ENCODE results near the gene PCIF1. TPM values are rescaled to one million over a fixed set of nuclear protein-coding genes. Genes with fewer than 3 reads are reported as not detected.

The PCIF1 gene
- total and polyA plus RNA-seq, 7 donors = 24.7 to 46.7 (median 29.7) TPM

- Histone ChIP-seq H3K9me3 (no peaks in the 10 kb centered on the region), H3K4me1 (peaks cover 12% of the 10 kb centered on the region), H3K27ac (peak within 1 kb of the TSS; percentile 65), H3K4me3 (peak within 1 kb of the TSS; percentile 65), H3K36me3 (ENCODE audit: insufficient read depth in 1 of 2, low read depth in 1 of 2) (no peaks in the 10 kb centered on the region), H3K27me3 (ENCODE audit: insufficient read depth in 3 of 3, low read length in 2 of 3) (peaks cover 0 to 17% (median 4%) of the 10 kb centered on the region in 3 donors)
- DNase-seq (peak; percentile 75 to 82), ATAC-seq (peak; percentile 34 to 55 (median 37))
- 1% methylated on average over 47 to 58 of the region's 58 CpGs for WGBS, 3 donors
- no peak for TF ChIP-seq CTCF (IDR thresholded peaks at IDR 0.05)
- intact Hi-C loops (cut with DNase I) = no loop called here
These were observed 22.8 kb upstream of the PCIF1 start, which contains the start of gene PLTP for GRCh38 chr20:45911486-45912343. Gene PLTP (minus strand): TSS chr20:45912155. CDS start chr20:45911452, 703 bp downstream.

GRCh38 chr20:45912344-45912682 is 22.2 kb upstream of the PCIF1 start:
- intact Hi-C loops (cut with DNase I) = no loop called here
- no peaks in the 10 kb centered on the region for H3K36me3 ChIP-seq (ENCODE audit: insufficient read depth in 1 of 2, low read depth in 1 of 2)
- peaks cover 0 to 17% (median 4%) of the 10 kb centered on the region in 3 donors for H3K27me3 ChIP-seq (ENCODE audit: insufficient read depth in 3 of 3, low read length in 2 of 3)
- no peak for TF ChIP-seq CTCF (IDR thresholded peaks at IDR 0.05)
- no peaks in the 10 kb centered on the region for H3K9me3 ChIP-seq
- H3K4me1 ChIP-seq = peaks cover 12% of the 10 kb centered on the region
- no peak for DNase-seq
- 20 to 22% (median 21%) methylated on average over 4 of the region's 4 CpGs for WGBS, 3 donors
- H3K27ac ChIP-seq = peak overlapping the region; percentile 65
- peak overlapping the region; percentile 65 for H3K4me3 ChIP-seq
- no peak for ATAC-seq

GRCh38 chr20:45913116-45913515 is 21.4 kb upstream of the PCIF1 start:
- Histone ChIP-seq H3K4me3 (no peak overlapping the region), H3K27ac (no peak overlapping the region), H3K36me3 (ENCODE audit: insufficient read depth in 1 of 2, low read depth in 1 of 2) (no peaks in the 10 kb centered on the region), H3K27me3 (ENCODE audit: insufficient read depth in 3 of 3, low read length in 2 of 3) (peaks cover 0 to 17% (median 4%) of the 10 kb centered on the region in 3 donors), H3K4me1 (peaks cover 12% of the 10 kb centered on the region), H3K9me3 (no peaks in the 10 kb centered on the region)
- DNase-seq (no peak), ATAC-seq (no peak)
- WGBS, 3 donors = 46 to 56% (median 50%) methylated on average over 5 of the region's 5 CpGs
- TF ChIP-seq CTCF (IDR thresholded peaks at IDR 0.05) = no peak
- intact Hi-C loops (cut with DNase I) = no loop called here

GRCh38 chr20:45917790-45918141 is 16.7 kb upstream of the PCIF1 start:
- TF ChIP-seq CTCF (IDR thresholded peaks at IDR 0.05) = no peak
- Histone ChIP-seq H3K36me3 (ENCODE audit: insufficient read depth in 1 of 2, low read depth in 1 of 2) (no peaks in the 10 kb centered on the region), H3K27ac (no peak overlapping the region), H3K4me3 (no peak overlapping the region), H3K9me3 (no peaks in the 10 kb centered on the region), H3K27me3 (ENCODE audit: insufficient read depth in 3 of 3, low read length in 2 of 3) (peaks cover 0 to 3% (median 0%) of the 10 kb centered on the region in 3 donors), H3K4me1 (no peaks in the 10 kb centered on the region)
- DNase-seq (peak in 1 of 2 donors; percentile 49), ATAC-seq (peak in 2 of 4 donors; percentile 31 to 33)
- WGBS, 3 donors = 32 to 41% (median 39%) methylated on average over 5 of the region's 5 CpGs
- intact Hi-C loops (cut with DNase I) = no loop called here

All from psoas muscle (tissue), 8 donors.